ENCODE measurements around the gene ANTXR1.

ANTXR1 gene

DNA sequence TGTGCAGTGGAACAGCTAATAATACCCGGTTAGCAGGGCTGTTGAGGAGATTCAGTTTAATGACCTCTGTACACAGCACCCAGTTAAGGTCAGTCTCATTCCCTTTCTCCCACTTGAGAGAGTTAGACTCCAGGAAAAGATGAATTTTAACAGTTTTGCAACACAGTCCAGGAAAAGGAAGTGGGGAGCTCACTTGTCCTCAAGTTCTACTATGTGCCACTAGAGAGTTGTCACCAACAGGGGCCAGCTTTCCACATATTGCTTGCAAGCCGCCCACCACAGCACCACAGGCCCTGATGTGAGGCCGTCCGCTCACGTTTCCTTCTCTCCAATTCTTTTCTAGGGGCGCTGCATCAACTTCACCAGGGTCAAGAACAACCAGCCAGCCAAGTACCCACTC is 231.9 kb downstream of the ANTXR1 start:
- intact Hi-C loops (cut with DNase I; ENCODE audit: low total_unique reads) = no loop called here
- Histone ChIP-seq H3K27ac (no peak overlapping the region), H3K4me1 (peaks cover 0 to 16% (median 10%) of the 10 kb centered on the region in 4 donors), H3K27me3 (no peaks in the 10 kb centered on the region), H3K9me3 (no peaks in the 10 kb centered on the region), H3K36me3 (peaks cover 0 to 39% (median 30%) of the 10 kb centered on the region in 3 donors), H3K4me3 (no peak overlapping the region)
- TF ChIP-seq, protein P1, sequence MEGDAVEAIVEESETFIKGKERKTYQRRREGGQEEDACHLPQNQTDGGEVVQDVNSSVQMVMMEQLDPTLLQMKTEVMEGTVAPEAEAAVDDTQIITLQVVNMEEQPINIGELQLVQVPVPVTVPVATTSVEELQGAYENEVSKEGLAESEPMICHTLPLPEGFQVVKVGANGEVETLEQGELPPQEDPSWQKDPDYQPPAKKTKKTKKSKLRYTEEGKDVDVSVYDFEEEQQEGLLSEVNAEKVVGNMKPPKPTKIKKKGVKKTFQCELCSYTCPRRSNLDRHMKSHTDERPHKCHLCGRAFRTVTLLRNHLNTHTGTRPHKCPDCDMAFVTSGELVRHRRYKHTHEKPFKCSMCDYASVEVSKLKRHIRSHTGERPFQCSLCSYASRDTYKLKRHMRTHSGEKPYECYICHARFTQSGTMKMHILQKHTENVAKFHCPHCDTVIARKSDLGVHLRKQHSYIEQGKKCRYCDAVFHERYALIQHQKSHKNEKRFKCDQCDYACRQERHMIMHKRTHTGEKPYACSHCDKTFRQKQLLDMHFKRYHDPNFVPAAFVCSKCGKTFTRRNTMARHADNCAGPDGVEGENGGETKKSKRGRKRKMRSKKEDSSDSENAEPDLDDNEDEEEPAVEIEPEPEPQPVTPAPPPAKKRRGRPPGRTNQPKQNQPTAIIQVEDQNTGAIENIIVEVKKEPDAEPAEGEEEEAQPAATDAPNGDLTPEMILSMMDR (IDR thresholded peaks at IDR 0.05) = no peak
- DNase-seq = no peak

DNA sequence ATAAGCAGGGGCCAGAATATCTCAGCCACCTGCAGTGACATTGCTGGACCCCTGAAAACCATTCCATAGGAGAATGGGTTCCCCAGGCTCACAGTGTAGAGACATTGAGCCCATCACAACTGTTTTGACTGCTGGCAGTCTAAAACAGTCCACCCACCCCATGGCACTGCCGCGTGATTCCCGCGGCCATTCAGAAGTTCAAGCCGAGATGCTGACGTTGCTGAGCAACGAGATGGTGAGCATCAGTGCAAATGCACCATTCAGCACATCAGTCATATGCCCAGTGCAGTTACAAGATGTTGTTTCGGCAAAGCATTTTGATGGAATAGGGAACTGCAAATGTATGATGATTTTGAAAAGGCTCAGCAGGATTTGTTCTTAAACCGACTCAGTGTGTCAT is 234.6 kb downstream of the ANTXR1 start:
- DNase-seq = no peak
- Histone ChIP-seq H3K27ac (no peak overlapping the region), H3K9me3 (no peaks in the 10 kb centered on the region), H3K27me3 (no peaks in the 10 kb centered on the region), H3K36me3 (peaks cover 0 to 39% (median 30%) of the 10 kb centered on the region in 3 donors), H3K4me3 (no peak overlapping the region), H3K4me1 (peaks cover 0 to 16% (median 12%) of the 10 kb centered on the region in 4 donors)
- intact Hi-C loops (cut with DNase I; ENCODE audit: low total_unique reads) = no loop called here
- TF ChIP-seq, protein P1 (IDR thresholded peaks at IDR 0.05) = no peak

DNA sequence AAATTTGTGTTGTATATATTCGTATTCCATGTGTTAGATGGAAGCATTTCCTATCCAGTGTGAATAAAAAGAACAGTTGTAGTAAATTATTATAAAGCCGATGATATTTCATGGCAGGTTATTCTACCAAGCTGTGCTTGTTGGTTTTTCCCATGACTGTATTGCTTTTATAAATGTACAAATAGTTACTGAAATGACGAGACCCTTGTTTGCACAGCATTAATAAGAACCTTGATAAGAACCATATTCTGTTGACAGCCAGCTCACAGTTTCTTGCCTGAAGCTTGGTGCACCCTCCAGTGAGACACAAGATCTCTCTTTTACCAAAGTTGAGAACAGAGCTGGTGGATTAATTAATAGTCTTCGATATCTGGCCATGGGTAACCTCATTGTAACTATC is 235.3 kb downstream of the ANTXR1 start:
- H3K36me3 ChIP-seq = peaks cover 0 to 39% (median 30%) of the 10 kb centered on the region in 3 donors
- intact Hi-C loops (cut with DNase I; ENCODE audit: low total_unique reads) = no loop called here
- no peak overlapping the region for H3K4me3 ChIP-seq
- H3K4me1 ChIP-seq = peaks cover 0 to 19% (median 8%) of the 10 kb centered on the region in 4 donors
- no peak for DNase-seq
- no peak overlapping the region for H3K27ac ChIP-seq
- no peaks in the 10 kb centered on the region for H3K27me3 ChIP-seq
- no peaks in the 10 kb centered on the region for H3K9me3 ChIP-seq
- TF ChIP-seq, protein P1 (IDR thresholded peaks at IDR 0.05) = no peak

DNA sequence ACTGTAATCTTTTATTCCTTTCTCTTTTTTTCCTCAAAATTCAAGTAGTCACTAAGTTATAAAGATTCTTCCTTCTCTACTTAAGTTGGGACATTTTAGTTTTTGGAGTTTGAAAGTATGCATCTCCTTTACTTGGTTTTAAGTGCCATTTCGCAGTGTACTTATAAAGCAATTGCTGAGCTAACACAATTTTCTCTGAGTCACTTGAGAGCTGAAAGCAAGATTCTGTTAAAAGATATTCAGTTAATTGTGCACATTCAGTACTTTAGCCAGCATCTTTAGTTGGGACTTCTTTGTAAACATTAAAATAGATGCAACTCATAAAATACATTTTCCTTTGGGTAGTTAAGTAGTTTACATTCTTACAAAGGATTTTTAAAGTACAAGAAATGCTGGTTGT is 238.0 kb downstream of the ANTXR1 start:
- intact Hi-C loops (cut with DNase I; ENCODE audit: low total_unique reads) = no loop called here
- no peaks in the 10 kb centered on the region for H3K9me3 ChIP-seq
- no peak for DNase-seq
- H3K27me3 ChIP-seq = no peaks in the 10 kb centered on the region
- no peak overlapping the region for H3K27ac ChIP-seq
- no peak overlapping the region for H3K4me3 ChIP-seq
- peaks cover 0 to 19% (median 19%) of the 10 kb centered on the region in 3 donors for H3K36me3 ChIP-seq
- TF ChIP-seq, protein P1 (IDR thresholded peaks at IDR 0.05) = no peak
- H3K4me1 ChIP-seq = peaks cover 0 to 39% (median 17%) of the 10 kb centered on the region in 4 donors

DNA sequence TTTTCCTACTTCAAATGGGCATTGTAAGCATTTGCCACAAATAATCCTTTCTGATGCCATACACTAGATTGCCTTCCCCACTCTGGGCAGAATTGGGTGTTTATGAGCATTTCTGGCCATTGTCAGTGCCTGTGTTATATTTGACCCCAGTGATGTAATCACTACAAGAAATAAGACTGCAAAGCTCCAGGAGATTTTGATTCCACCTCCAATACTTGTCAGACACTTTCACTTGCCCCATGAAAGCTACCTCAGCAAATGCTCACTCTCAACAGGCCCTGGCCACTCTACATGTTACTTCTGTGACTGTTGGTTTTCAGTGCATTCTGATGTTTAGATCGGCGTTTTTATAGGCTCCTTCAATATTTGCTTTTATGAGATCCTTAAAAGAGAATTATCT is 239.0 kb downstream of the ANTXR1 start:
- H3K4me1 ChIP-seq = peaks cover 0 to 41% (median 17%) of the 10 kb centered on the region in 4 donors
- TF ChIP-seq, protein P1 (IDR thresholded peaks at IDR 0.05) = no peak
- no peak overlapping the region for H3K4me3 ChIP-seq
- intact Hi-C loops (cut with DNase I; ENCODE audit: low total_unique reads) = no loop called here
- peak overlapping the region in 1 of 2 donors; percentile 37 for H3K27ac ChIP-seq
- H3K9me3 ChIP-seq = no peaks in the 10 kb centered on the region
- no peaks in the 10 kb centered on the region for H3K27me3 ChIP-seq
- peaks cover 0 to 10% (median 10%) of the 10 kb centered on the region in 3 donors for H3K36me3 ChIP-seq
- DNase-seq = no peak

DNA sequence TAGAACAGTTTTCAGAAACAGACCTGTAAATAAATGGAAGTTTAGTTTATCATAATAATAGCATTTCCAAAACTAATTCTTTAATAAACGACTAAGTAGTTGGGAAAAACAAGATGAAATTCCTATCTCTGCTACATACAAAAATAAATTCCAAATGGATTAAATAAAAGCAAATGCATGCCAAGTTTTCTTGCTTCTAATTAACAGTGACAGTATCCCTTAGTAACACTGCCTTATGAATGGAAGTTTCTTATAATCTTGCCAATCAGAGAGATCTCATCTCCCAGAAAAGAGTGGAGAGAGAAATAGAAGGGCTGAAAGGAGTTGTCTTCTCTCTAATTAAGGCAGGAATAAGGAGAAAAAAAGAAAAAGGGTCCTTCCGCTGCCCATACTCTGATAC is 240.1 kb downstream of the ANTXR1 start:
- no peak overlapping the region for H3K4me3 ChIP-seq
- H3K4me1 ChIP-seq = peaks cover 0 to 41% (median 17%) of the 10 kb centered on the region in 4 donors
- no peak for DNase-seq
- intact Hi-C loops (cut with DNase I; ENCODE audit: low total_unique reads) = no loop called here
- no peaks in the 10 kb centered on the region for H3K36me3 ChIP-seq
- no peaks in the 10 kb centered on the region for H3K27me3 ChIP-seq
- H3K27ac ChIP-seq = peak overlapping the region; percentile 48 to 50
- TF ChIP-seq, protein P1 (IDR thresholded peaks at IDR 0.05) = no peak
- no peaks in the 10 kb centered on the region for H3K9me3 ChIP-seq
